Measurements from ENCODE around the gene PLAAT5.
"Not testable (repeated sequence)": the region's sequence is repeated elsewhere in the genome, so short reads cannot be mapped to it uniquely, and the experiment has no call there.

PLAAT5 gene

DNA sequence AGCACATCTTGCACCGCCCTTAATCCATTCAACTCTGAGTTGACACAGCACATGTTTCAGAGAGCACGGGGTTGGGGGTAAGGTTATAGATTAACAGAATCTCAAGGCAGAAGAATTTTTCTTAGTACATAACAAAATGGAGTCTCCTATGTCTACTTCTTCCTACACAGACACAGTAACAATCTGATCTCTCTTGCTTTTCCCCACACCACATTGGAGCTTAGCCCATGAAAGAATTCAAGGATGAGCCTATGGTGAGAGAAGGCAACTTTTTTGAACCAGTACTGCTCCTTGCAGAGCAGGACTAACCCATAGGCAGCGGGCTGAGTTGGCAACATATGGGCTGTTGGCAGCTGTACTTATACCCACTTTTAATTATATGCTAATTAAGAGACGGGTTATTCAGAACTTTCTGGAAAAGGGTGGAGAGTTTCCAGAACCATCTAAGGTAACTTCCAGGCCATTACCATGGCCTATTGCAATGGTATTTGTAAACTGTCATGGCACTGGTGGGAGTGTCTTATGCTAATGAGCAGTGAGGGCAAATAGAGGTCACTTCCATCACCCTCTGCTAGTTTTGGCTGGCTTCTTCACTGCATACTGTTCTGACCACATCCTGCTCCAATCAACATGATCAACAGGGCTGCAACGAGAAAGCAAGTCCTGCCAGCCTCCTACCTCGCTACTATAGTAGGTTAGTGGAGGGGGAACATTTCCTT, 40.3 kb upstream of the PLAAT5 start:
- not testable (repeated sequence) for H3K79me2 ChIP-seq (ENCODE audit: control insufficient read depth, insufficient read depth, low read length, poor library complexity); H3K23ac ChIP-seq (ENCODE audit: low read length); H2AFZ ChIP-seq (ENCODE audit: insufficient read depth, low read length, poor library complexity); H3K18ac ChIP-seq (ENCODE audit: low read length); H4K91ac ChIP-seq (ENCODE audit: low read depth, low read length); H4K12ac ChIP-seq (ENCODE audit: low read depth, low read length); H4K8ac ChIP-seq (ENCODE audit: low read depth, low read length); H3K9me3 ChIP-seq (ENCODE audit: insufficient read depth, low read depth, low read length); H3K36me3 ChIP-seq (ENCODE audit: control insufficient read depth in 1 of 2, insufficient read depth in 2 of 2, low read length in 2 of 2); H3K27me3 ChIP-seq (ENCODE audit: insufficient read depth, low read length); H3K4me3 ChIP-seq (ENCODE audit: low read depth, low read length); H3K4ac ChIP-seq (ENCODE audit: low read depth, low read length); H3K14ac ChIP-seq (ENCODE audit: low read length); H3K9ac ChIP-seq (ENCODE audit: low read length); H3K4me2 ChIP-seq (ENCODE audit: low read length)
- peaks cover 9 to 20% of the 10 kb centered on the region in 2 experiments for H3K4me1 ChIP-seq (ENCODE audit: control insufficient read depth in 1 of 2, insufficient read depth in 2 of 2, low read length in 2 of 2)
- DNase-seq, result peak in 1 of 2 donors; percentile 2
- H3K27ac ChIP-seq (ENCODE audit: low read depth, low read length), result peak overlapping the region; percentile 48
- peak overlapping the region; percentile 68 for H2BK12ac ChIP-seq (ENCODE audit: low read length)
- H3K79me1 ChIP-seq (ENCODE audit: low read length), result peaks cover 10% of the 10 kb centered on the region
- peak overlapping the region; percentile 83 for H2BK120ac ChIP-seq (ENCODE audit: insufficient read depth, low read length, poor library complexity)
- WGBS (ENCODE audit: extremely low coverage, insufficient coverage, insufficient read length), result no CpG with 5 or more reads among the region's 6 CpGs
- H2AK5ac ChIP-seq (ENCODE audit: low read length), result peak overlapping the region; percentile 77
- peak overlapping the region; percentile 77 for H2BK5ac ChIP-seq (ENCODE audit: low read depth, low read length, poor library complexity)

DNA sequence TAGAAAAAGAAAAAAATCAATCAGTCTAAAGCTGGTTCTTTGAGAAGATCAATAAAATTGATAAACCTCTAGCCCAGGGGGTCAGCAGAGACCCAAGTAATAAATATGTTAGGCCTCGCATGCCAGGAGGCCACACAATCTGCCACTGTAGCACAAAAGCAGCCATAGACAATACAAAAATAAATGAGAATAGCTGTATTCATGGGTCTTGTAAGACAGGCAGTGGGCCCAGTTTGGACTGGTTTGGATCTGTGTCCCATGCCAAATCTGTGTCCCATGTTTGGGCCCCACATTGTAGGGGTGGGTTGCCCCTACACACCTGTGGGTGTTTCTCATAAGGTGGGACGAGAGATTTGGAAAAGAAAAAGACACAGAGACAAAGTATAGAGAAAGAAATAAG, 39.1 kb upstream of the PLAAT5 start:
- peak overlapping the region; percentile 86 for H3K14ac ChIP-seq (ENCODE audit: low read length)
- H3K23ac ChIP-seq (ENCODE audit: low read length), result no peak overlapping the region
- H3K27me3 ChIP-seq (ENCODE audit: insufficient read depth, low read length), result no peaks in the 10 kb centered on the region
- no peak for DNase-seq
- H3K79me1 ChIP-seq (ENCODE audit: low read length), result peaks cover 10% of the 10 kb centered on the region
- H3K79me2 ChIP-seq (ENCODE audit: control insufficient read depth, insufficient read depth, low read length, poor library complexity), result no peaks in the 10 kb centered on the region
- no peak overlapping the region for H3K9ac ChIP-seq (ENCODE audit: low read length)
- no peaks in the 10 kb centered on the region for H3K9me3 ChIP-seq (ENCODE audit: insufficient read depth, low read depth, low read length)
- no peak overlapping the region for H2AFZ ChIP-seq (ENCODE audit: insufficient read depth, low read length, poor library complexity)
- peak overlapping the region; percentile 92 for H4K91ac ChIP-seq (ENCODE audit: low read depth, low read length)
- H3K18ac ChIP-seq (ENCODE audit: low read length), result no peak overlapping the region
- no CpG with 5 or more reads among the region's 2 CpGs for WGBS (ENCODE audit: extremely low coverage, insufficient coverage, insufficient read length)
- H2BK12ac ChIP-seq (ENCODE audit: low read length), result peak overlapping the region; percentile 94
- no peak overlapping the region for H3K4me3 ChIP-seq (ENCODE audit: low read depth, low read length)
- no peak overlapping the region for H3K4ac ChIP-seq (ENCODE audit: low read depth, low read length)
- peak overlapping the region; percentile 85 for H2BK5ac ChIP-seq (ENCODE audit: low read depth, low read length, poor library complexity)
- peak overlapping the region; percentile 91 for H2AK5ac ChIP-seq (ENCODE audit: low read length)
- peak overlapping the region; percentile 84 for H3K27ac ChIP-seq (ENCODE audit: low read depth, low read length)
- H3K36me3 ChIP-seq (ENCODE audit: control insufficient read depth in 1 of 2, insufficient read depth in 2 of 2, low read length in 2 of 2), result no peaks in the 10 kb centered on the region
- no peak overlapping the region for H4K12ac ChIP-seq (ENCODE audit: low read depth, low read length)
- no peak overlapping the region for H4K8ac ChIP-seq (ENCODE audit: low read depth, low read length)
- peak overlapping the region; percentile 79 for H2BK120ac ChIP-seq (ENCODE audit: insufficient read depth, low read length, poor library complexity)
- no peak overlapping the region for H3K4me2 ChIP-seq (ENCODE audit: low read length)
- peaks cover 9 to 20% of the 10 kb centered on the region in 2 experiments for H3K4me1 ChIP-seq (ENCODE audit: control insufficient read depth in 1 of 2, insufficient read depth in 2 of 2, low read length in 2 of 2)

DNA sequence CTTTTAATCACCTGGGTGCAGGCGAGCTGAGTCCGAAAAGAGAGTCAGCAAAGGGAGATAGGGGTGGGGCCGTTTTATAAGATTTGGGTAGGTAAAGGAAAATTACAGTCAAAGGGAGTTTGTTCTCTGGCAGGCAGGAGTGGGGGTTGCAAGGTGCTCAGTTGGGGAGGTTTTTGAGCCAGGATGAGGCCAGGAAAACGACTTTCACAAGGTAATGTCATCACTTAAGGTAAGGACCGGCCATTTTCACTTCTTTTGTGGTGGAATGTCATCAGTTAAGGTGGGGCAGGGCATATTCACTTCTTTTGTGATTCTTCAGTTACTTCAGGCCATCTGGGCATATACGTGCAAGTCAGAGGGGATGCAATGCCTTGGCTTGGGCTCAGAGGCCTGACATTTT, 38.4 kb upstream of the PLAAT5 start:
- not testable (repeated sequence) for H3K9me3 ChIP-seq (ENCODE audit: insufficient read depth, low read depth, low read length); H3K4ac ChIP-seq (ENCODE audit: low read depth, low read length); DNase-seq; H3K27me3 ChIP-seq (ENCODE audit: insufficient read depth, low read length); H3K18ac ChIP-seq (ENCODE audit: low read length); H4K8ac ChIP-seq (ENCODE audit: low read depth, low read length); H2BK12ac ChIP-seq (ENCODE audit: low read length); H3K4me3 ChIP-seq (ENCODE audit: low read depth, low read length); H3K23ac ChIP-seq (ENCODE audit: low read length); H3K79me2 ChIP-seq (ENCODE audit: control insufficient read depth, insufficient read depth, low read length, poor library complexity); H3K27ac ChIP-seq (ENCODE audit: low read depth, low read length); H4K91ac ChIP-seq (ENCODE audit: low read depth, low read length); H2AK5ac ChIP-seq (ENCODE audit: low read length); H3K4me2 ChIP-seq (ENCODE audit: low read length); H4K12ac ChIP-seq (ENCODE audit: low read depth, low read length); H2AFZ ChIP-seq (ENCODE audit: insufficient read depth, low read length, poor library complexity); H3K14ac ChIP-seq (ENCODE audit: low read length); H3K36me3 ChIP-seq (ENCODE audit: control insufficient read depth in 1 of 2, insufficient read depth in 2 of 2, low read length in 2 of 2); H3K9ac ChIP-seq (ENCODE audit: low read length)
- peaks cover 9 to 19% of the 10 kb centered on the region in 2 experiments for H3K4me1 ChIP-seq (ENCODE audit: control insufficient read depth in 1 of 2, insufficient read depth in 2 of 2, low read length in 2 of 2)
- WGBS (ENCODE audit: extremely low coverage, insufficient coverage, insufficient read length), result no CpG with 5 or more reads among the region's 6 CpGs
- peak overlapping the region; percentile 62 for H2BK120ac ChIP-seq (ENCODE audit: insufficient read depth, low read length, poor library complexity)
- peak overlapping the region; percentile 7 for H2BK5ac ChIP-seq (ENCODE audit: low read depth, low read length, poor library complexity)
- H3K79me1 ChIP-seq (ENCODE audit: low read length), result peaks cover 10% of the 10 kb centered on the region

DNA sequence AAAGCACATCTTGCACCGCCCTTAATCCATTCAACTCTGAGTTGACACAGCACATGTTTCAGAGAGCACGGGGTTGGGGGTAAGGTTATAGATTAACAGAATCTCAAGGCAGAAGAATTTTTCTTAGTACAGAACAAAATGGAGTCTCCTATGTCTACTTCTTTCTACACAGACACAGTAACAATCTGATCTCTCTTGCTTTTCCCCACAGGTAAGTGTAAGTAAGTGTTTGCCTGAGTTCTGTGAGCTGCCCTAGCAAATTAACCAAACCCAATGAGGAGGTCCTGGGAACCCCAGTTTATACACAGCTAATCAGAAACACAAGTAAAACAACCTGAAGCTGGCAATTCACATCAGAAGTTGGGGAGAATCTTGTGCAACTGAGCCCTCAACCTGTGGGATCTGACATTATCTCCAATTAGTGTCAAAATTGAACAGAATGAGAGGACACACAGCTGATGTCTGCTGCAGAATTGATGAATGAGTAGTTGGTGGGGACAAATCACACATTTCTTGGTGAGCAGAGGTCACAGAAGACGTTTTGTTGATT, 37.8 kb upstream of the PLAAT5 start:
- not testable (repeated sequence) for H3K18ac ChIP-seq (ENCODE audit: low read length); H2AK5ac ChIP-seq (ENCODE audit: low read length); H3K9me3 ChIP-seq (ENCODE audit: insufficient read depth, low read depth, low read length); H3K4ac ChIP-seq (ENCODE audit: low read depth, low read length); H3K4me2 ChIP-seq (ENCODE audit: low read length); H4K12ac ChIP-seq (ENCODE audit: low read depth, low read length); H3K79me2 ChIP-seq (ENCODE audit: control insufficient read depth, insufficient read depth, low read length, poor library complexity); H3K27me3 ChIP-seq (ENCODE audit: insufficient read depth, low read length); H2AFZ ChIP-seq (ENCODE audit: insufficient read depth, low read length, poor library complexity); H3K14ac ChIP-seq (ENCODE audit: low read length); H4K8ac ChIP-seq (ENCODE audit: low read depth, low read length); H2BK5ac ChIP-seq (ENCODE audit: low read depth, low read length, poor library complexity); H3K23ac ChIP-seq (ENCODE audit: low read length); H2BK12ac ChIP-seq (ENCODE audit: low read length); H3K4me3 ChIP-seq (ENCODE audit: low read depth, low read length); H3K9ac ChIP-seq (ENCODE audit: low read length); H3K36me3 ChIP-seq (ENCODE audit: control insufficient read depth in 1 of 2, insufficient read depth in 2 of 2, low read length in 2 of 2)
- Histone ChIP-seq H3K4me1 (ENCODE audit: control insufficient read depth in 1 of 2, insufficient read depth in 2 of 2, low read length in 2 of 2) (peaks cover 9 to 18% of the 10 kb centered on the region in 2 experiments), H4K91ac (ENCODE audit: low read depth, low read length) (peak overlapping the region; percentile 12), H2BK120ac (ENCODE audit: insufficient read depth, low read length, poor library complexity) (peak overlapping the region; percentile 39), H3K79me1 (ENCODE audit: low read length) (peaks cover 10% of the 10 kb centered on the region), H3K27ac (ENCODE audit: low read depth, low read length) (peak overlapping the region; percentile 50)
- DNase-seq, result peak in 1 of 2 donors; percentile 5
- WGBS (ENCODE audit: extremely low coverage, insufficient coverage, insufficient read length), result no CpG with 5 or more reads among the region's 3 CpGs
